Measurements from ENCODE around the gene FRS2.

FRS2 gene

DNA sequence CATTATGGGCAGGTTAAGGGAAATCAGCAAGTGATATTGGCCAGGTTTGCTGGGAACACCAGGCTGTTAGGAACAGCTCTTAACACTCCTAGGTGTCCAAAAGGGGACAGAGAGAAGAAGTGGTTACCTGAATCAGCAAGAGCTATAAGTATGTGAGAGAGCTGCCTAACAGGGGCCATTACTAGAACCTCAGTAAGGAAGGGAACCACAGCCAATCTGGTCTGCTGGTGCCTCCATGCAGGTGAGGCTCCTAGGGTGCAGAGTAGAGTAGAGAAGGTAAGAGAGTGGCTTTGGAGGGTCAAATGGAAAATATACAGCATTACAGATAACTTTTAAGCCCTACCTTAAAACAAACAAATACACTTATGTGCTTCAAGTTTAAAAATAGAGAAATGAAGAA, 78.5 kb downstream of the FRS2 start:
- no peak for DNase-seq (ENCODE audit: extremely low read depth, low read depth)
- TF ChIP-seq, protein P1, sequence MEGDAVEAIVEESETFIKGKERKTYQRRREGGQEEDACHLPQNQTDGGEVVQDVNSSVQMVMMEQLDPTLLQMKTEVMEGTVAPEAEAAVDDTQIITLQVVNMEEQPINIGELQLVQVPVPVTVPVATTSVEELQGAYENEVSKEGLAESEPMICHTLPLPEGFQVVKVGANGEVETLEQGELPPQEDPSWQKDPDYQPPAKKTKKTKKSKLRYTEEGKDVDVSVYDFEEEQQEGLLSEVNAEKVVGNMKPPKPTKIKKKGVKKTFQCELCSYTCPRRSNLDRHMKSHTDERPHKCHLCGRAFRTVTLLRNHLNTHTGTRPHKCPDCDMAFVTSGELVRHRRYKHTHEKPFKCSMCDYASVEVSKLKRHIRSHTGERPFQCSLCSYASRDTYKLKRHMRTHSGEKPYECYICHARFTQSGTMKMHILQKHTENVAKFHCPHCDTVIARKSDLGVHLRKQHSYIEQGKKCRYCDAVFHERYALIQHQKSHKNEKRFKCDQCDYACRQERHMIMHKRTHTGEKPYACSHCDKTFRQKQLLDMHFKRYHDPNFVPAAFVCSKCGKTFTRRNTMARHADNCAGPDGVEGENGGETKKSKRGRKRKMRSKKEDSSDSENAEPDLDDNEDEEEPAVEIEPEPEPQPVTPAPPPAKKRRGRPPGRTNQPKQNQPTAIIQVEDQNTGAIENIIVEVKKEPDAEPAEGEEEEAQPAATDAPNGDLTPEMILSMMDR (IDR thresholded peaks at IDR 0.05; ENCODE audit: low read depth, low read length) = no peak

DNA sequence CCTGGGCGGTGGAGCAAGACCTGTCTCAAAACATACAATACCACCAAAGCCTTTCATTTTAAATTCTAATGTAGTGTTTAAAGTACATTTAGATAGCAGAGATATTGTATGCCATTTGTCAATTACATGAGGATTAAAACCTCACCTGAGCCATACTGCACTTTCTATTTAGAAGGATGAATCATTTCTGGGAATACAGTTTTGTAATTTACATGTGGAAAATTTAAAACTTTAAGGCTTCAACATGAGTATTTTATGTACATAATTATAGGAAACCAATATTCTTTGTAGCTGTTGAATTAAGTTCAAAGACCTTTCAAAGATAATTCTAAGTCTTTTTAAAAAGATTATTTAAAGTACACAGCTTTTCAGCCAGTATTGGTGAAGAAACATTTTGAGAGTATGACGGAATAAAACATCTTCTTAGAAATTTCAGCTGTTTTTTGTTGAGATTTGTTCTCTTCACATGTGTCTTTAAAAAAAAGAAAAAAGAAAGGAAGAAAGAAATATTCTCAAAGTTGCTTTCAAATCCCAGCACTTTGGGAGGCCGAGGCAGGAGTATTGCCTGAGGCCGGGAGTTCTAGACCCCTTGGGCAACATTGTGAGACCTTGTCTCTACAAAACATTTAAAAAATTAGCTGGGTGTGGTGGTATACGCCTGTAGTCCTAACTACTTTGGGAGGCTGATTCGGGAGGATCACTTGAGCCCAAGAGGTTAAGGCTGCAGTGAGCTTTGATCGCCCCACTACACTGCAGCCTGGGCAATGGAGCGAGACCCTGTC, 80.6 kb downstream of the FRS2 start:
- DNase-seq (ENCODE audit: extremely low read depth, low read depth) = no peak

DNA sequence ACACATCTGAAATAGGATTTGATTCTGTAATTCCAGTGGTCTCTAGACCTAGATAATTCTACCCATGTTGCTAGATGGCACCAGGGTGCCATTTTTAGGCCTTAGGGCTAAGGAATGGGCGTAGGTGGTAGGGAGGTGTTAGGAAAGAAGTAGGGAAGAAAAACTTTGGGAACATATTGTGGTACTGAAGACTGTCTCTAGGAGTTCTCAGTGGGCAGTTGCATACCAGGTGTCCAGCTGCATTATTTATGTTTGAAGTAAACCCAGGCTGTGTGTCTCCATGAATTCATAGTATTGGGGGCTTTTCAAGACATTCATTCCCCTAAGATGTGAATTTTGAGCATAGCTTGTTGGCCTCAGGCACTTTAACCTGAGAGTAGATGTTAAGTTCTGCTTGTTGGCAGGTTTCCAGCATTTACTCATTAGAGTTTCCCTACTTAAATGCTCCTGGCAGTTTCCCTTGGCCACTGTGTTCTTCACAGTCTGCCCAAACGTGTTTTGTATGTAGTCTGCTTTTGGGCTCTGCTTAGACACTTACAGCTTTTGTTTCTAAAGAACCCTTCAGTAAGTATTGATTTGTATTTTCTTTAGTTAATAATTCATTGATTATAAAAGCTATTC, 83.5 kb downstream of the FRS2 start:
- peak; percentile 8 for DNase-seq (ENCODE audit: extremely low read depth, low read depth)
- TF ChIP-seq, protein P1 (IDR thresholded peaks at IDR 0.05; ENCODE audit: low read depth, low read length) = no peak

More for the DNA sequence above, 80.6 kb downstream of the FRS2 start:
- TF ChIP-seq, protein P1 (IDR thresholded peaks at IDR 0.05; ENCODE audit: low read depth, low read length) = no peak

GRCh38 chr12:69555461-69555860, 85.3 kb downstream of the FRS2 start:
- TF ChIP-seq, protein P1 (IDR thresholded peaks at IDR 0.05; ENCODE audit: low read depth, low read length) = no peak
- DNase-seq (ENCODE audit: extremely low read depth, low read depth) = peak; percentile 53

DNA sequence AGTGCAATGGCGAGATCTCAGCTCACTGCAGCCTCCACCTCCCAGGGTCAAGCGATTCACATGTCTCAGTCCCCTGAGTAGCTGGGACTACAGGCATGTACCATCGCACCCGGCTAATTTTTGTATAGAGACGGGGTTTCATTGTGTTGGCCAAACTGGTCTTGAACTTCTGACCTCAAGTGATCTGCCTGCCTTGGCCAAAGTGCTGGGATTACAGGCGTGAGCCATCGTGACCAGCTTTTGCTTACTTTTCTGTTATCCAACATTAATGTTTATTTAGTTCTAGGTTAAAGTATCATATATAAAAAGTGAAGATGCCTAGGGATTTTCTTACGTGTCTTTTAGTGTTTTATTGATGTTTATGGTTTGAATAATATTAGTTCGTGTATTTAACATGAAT, 86.2 kb downstream of the FRS2 start:
- no peak for DNase-seq (ENCODE audit: extremely low read depth, low read depth)

DNA sequence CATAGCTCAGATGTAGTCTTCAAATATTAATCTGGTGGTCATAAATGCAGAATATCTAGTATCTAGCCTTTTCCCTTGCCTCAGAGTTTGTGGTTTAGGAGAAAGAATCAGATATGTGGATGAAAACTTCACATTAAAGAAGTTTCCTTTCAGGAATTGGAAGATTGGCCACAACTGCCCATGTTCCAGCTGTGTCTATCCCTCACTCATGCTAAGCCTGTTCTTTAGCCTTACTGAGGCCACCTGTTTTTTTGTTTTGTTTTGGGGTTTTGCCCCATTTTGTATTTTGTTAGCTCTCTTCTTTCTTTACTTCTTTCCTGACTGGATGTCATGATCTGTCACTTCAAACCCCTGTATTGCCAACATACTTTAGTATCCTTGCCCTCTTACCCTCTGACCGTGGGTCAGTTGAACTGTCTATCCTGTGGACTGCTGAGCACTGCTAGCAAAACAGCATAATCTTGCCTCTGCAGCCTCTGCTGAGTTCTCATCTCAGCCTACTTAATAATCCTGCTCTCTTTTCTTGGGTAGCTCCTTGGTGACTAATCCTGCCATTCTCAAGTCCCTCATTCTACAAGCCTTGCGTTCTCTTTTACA, 93.1 kb downstream of the FRS2 start:
- TF ChIP-seq, protein P1 (IDR thresholded peaks at IDR 0.05; ENCODE audit: low read depth, low read length) = no peak
- no peak for DNase-seq (ENCODE audit: extremely low read depth, low read depth)

More for the DNA sequence above, 86.2 kb downstream of the FRS2 start:
- TF ChIP-seq, protein P1 (IDR thresholded peaks at IDR 0.05; ENCODE audit: low read depth, low read length) = no peak

GRCh38 chr12:69566603-69567002, 96.4 kb downstream of the FRS2 start:
- TF ChIP-seq, protein P1 (IDR thresholded peaks at IDR 0.05; ENCODE audit: low read depth, low read length) = no peak
- DNase-seq (ENCODE audit: extremely low read depth, low read depth) = no peak
